ENCODE measurements around the gene SMARCA2. TPM values are rescaled to one million over a fixed set of nuclear protein-coding genes. Genes with fewer than 3 reads are reported as not detected.

SMARCA2 gene
- polyA plus RNA-seq, 2 of the 4 experiments (the other 2 are of a cell fraction), result 28.7 to 33.0 TPM

DNA sequence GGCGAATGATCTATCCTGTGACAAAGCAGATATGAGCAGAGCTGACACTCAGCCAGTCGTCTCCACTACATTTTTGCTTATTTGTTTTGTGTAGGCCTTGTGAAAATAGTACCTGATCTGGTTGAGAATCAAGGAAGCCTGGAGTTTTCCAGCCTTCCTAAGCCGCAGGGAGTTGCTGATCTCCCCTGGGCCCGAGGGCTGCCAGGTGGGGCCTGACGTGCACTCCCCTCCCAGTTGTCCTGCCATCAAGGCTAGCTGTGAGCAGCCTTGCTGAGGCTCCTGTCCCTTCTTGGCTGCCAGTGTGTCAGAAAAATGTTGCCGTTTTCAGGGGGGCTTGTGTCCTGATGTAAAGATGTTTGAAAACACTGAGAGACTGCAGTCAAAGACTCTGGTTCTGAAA, 102.4 kb downstream of the SMARCA2 start:
- DNase-seq (ENCODE audit: low read depth in 1 of 2, low spot score in 1 of 2) (no peak), FAIRE-seq (no peak), ATAC-seq (no peak)
- POLR2A ChIA-PET, result no interaction called here
- H3K4me3 ChIP-seq, result no peak overlapping the region
- no peak overlapping the region for H3K4me2 ChIP-seq
- no peak for TF ChIP-seq CHD4 (IDR thresholded peaks at IDR 0.05; ENCODE audit: borderline replicate concordance)
- TF ChIP-seq HOXB5 (CRISPR knock-in tag; IDR thresholded peaks at IDR 0.05), result no peak
- no peak for TF ChIP-seq KDM5A (IDR thresholded peaks at IDR 0.05)
- TF ChIP-seq POLR2A (IDR thresholded peaks at IDR 0.05; ENCODE audit: low read length), result no peak
- no peak for TF ChIP-seq NFE2L2 (conservative IDR thresholded peaks at IDR 0.05; ENCODE audit: low read length)
- TF ChIP-seq NR3C1 (IDR thresholded peaks at IDR 0.05), result no peak
- TF ChIP-seq MAZ (IDR thresholded peaks at IDR 0.05; ENCODE audit: borderline replicate concordance, low read depth, low read length), result no peak
- TF ChIP-seq SMC3 (IDR thresholded peaks at IDR 0.05), result no peak
- TF ChIP-seq, protein P1, sequence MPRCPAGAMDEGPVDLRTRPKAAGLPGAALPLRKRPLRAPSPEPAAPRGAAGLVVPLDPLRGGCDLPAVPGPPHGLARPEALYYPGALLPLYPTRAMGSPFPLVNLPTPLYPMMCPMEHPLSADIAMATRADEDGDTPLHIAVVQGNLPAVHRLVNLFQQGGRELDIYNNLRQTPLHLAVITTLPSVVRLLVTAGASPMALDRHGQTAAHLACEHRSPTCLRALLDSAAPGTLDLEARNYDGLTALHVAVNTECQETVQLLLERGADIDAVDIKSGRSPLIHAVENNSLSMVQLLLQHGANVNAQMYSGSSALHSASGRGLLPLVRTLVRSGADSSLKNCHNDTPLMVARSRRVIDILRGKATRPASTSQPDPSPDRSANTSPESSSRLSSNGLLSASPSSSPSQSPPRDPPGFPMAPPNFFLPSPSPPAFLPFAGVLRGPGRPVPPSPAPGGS (IDR thresholded peaks at IDR 0.05), result no peak
- no peak for TF ChIP-seq HDAC2 (IDR thresholded peaks at IDR 0.05)
- no peaks in the 10 kb centered on the region for H3K9me3 ChIP-seq
- H3K27ac ChIP-seq, result no peak overlapping the region
- no peaks in the 10 kb centered on the region for H3K4me1 ChIP-seq
- WGBS (ENCODE audit: missing lambda C conversion rate), result 86% methylated on average over 4 of the region's 6 CpGs
- CTCF ChIA-PET, result interaction anchor here (1.1 kb wide), 1 partner anchor 11 kb away, joined by 4 read pairs; no protein-coding TSS in a partner anchor

DNA sequence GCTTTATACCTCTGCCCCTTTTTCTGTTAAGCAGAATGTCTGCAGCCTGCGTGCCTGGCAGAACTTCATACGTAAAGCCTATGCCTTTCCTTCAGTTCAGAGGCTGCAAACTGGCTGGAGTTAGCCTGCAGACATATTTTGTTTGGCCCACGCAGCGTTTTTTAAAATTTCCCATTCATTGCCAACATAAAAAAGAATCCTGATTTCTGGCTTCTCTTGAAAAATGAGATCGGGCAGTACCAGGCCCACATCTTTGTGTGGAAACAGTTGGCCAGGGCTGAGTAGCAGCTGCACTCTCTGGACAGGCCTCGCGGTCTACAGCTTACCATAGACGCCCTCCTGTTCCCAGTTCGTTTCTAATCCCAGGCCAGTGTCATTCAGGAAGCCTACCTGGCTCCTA, 104.4 kb downstream of the SMARCA2 start:
- Histone ChIP-seq H3K27ac (no peak overlapping the region), H3K4me2 (no peak overlapping the region), H3K9me3 (no peaks in the 10 kb centered on the region), H3K4me3 (no peak overlapping the region), H3K4me1 (no peaks in the 10 kb centered on the region)
- DNase-seq (ENCODE audit: low read depth in 1 of 2, low spot score in 1 of 2), result no peak
- TF ChIP-seq, protein P2, sequence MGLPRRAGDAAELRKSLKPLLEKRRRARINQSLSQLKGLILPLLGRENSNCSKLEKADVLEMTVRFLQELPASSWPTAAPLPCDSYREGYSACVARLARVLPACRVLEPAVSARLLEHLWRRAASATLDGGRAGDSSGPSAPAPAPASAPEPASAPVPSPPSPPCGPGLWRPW (IDR thresholded peaks at IDR 0.05), result no peak
- TF ChIP-seq HMGXB4 (CRISPR knock-in tag; IDR thresholded peaks at IDR 0.05; ENCODE audit: borderline replicate concordance), result no peak
- TF ChIP-seq RARB (CRISPR knock-in tag; IDR thresholded peaks at IDR 0.05), result no peak
- no peak for TF ChIP-seq FOSB (CRISPR knock-in tag; IDR thresholded peaks at IDR 0.05)
- no peak for TF ChIP-seq TP53 (CRISPR knock-in tag; IDR thresholded peaks at IDR 0.05)
- no peak for TF ChIP-seq RNF2 (IDR thresholded peaks at IDR 0.05; ENCODE audit: borderline replicate concordance, low read depth)
- TF ChIP-seq KDM1A (IDR thresholded peaks at IDR 0.05; ENCODE audit: low read depth), result no peak
- ChIA-PET CTCF (interaction anchor here (2.3 kb wide), 1 partner anchor 13 kb away, joined by 6 read pairs; no protein-coding TSS in a partner anchor), POLR2A (no interaction called here)
- no peak for ATAC-seq
- FAIRE-seq, result no peak
- 89% methylated on average over 9 of the region's 9 CpGs for WGBS (ENCODE audit: missing lambda C conversion rate)

- Histone ChIP-seq H3K27ac (no peak overlapping the region), H3K4me1 (no peaks in the 10 kb centered on the region), H3K4me2 (no peak overlapping the region), H3K9me3 (no peaks in the 10 kb centered on the region), H3K4me3 (no peak overlapping the region)
- CTCF ChIA-PET, result interaction anchor here (2.1 to 3.1 kb wide), 3 partner anchors 8 to 12 kb away, joined by 6 to 21 read pairs (median 7); no protein-coding TSS in a partner anchor
- 89% methylated on average over 3 of the region's 3 CpGs for WGBS (ENCODE audit: missing lambda C conversion rate)
- DNase-seq (ENCODE audit: low read depth in 1 of 2, low spot score in 1 of 2) (no peak), ATAC-seq (no peak), FAIRE-seq (no peak)
- POLR2A ChIA-PET, result no interaction called here
- TF ChIP-seq USF2 (IDR thresholded peaks at IDR 0.05) (no peak), ZFP36 (IDR thresholded peaks at IDR 0.05; ENCODE audit: borderline replicate concordance, partially characterized antibody) (no peak), HOXB5 (CRISPR knock-in tag; IDR thresholded peaks at IDR 0.05) (no peak), CHD2 (IDR thresholded peaks at IDR 0.05; ENCODE audit: low read length, partially characterized antibody) (no peak), GATA3 (IDR thresholded peaks at IDR 0.05; ENCODE audit: borderline replicate concordance) (no peak), FOSB (CRISPR knock-in tag; IDR thresholded peaks at IDR 0.05) (no peak), EHMT2 (IDR thresholded peaks at IDR 0.05; ENCODE audit: low read depth) (no peak), PHF8 (IDR thresholded peaks at IDR 0.05; ENCODE audit: borderline replicate concordance, low read depth) (no peak), POLR2A (IDR thresholded peaks at IDR 0.05; ENCODE audit: low read length) (no peak), TFCP2L1 (CRISPR knock-in tag; IDR thresholded peaks at IDR 0.05) (no peak), CHD4 (IDR thresholded peaks at IDR 0.05; ENCODE audit: borderline replicate concordance) (no peak), FOXS1 (CRISPR knock-in tag; IDR thresholded peaks at IDR 0.05) (no peak), CBX2 (IDR thresholded peaks at IDR 0.05; ENCODE audit: borderline replicate concordance, low read depth) (no peak), HOXB13 (CRISPR knock-in tag; IDR thresholded peaks at IDR 0.05; ENCODE audit: low read depth) (no peak), MYC (IDR thresholded peaks at IDR 0.05; ENCODE audit: borderline replicate concordance, low read length) (no peak)
- TF ChIP-seq, protein P1 (IDR thresholded peaks at IDR 0.05), result no peak
- TF ChIP-seq, protein P3, sequence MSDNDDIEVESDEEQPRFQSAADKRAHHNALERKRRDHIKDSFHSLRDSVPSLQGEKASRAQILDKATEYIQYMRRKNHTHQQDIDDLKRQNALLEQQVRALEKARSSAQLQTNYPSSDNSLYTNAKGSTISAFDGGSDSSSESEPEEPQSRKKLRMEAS (IDR thresholded peaks at IDR 0.05), result no peak
Observed at GRCh38 chr9:2120926-2121689, 106.0 kb downstream of the SMARCA2 start.

Data from A549 (cell line).